Parathyroid adenoma (tissue), 2 donors: ENCODE measurements around the gene PLEKHH1.
A peak's percentile ranks its signal among the peaks of the same experiment; 100 is the strongest.

Source experiments
- H2AFZ ChIP-seq: fragments of 300-600 bp; sonication (generic); one replicate; pipeline ENCODE4 v1.7.0; 2017; ENCODE audit warnings: antibody characterized with exemption, mild to moderate bottlenecking
- H3K27ac ChIP-seq: fragments of 300-600 bp; sonication (generic); one replicate; pipeline ENCODE4 v1.7.0; 2017
- H3K27me3 ChIP-seq: fragments of 300-600 bp; sonication (generic); one replicate; pipeline ENCODE4 v1.7.0; 2017; ENCODE audit warnings: low read length; ENCODE audit not compliant: control insufficient read depth, insufficient read depth
- H3K36me3 ChIP-seq: fragments of 300-600 bp; sonication (generic); one replicate; pipeline ENCODE4 v1.7.0; 2017; ENCODE audit warnings: low read length; ENCODE audit not compliant: control insufficient read depth, insufficient read depth
- H3K4me1 ChIP-seq: fragments of 300-600 bp; sonication (generic); one replicate; pipeline ENCODE4 v1.7.0; 2017; ENCODE audit warnings: control low read depth
- H3K4me2 ChIP-seq: fragments of 300-600 bp; sonication (generic); one replicate; pipeline ENCODE4 v1.7.0; 2017; ENCODE audit warnings: low read length
- H3K4me3 ChIP-seq: fragments of 300-600 bp; sonication (generic); one replicate; pipeline ENCODE4 v1.7.0; 2017; ENCODE audit warnings: low read depth, low read length
- H3K79me2 ChIP-seq: fragments of 300-600 bp; sonication (generic); one replicate; pipeline ENCODE4 v1.7.0; 2017; ENCODE audit warnings: control low read depth
- H3K9ac ChIP-seq: fragments of 300-600 bp; sonication (generic); one replicate; pipeline ENCODE4 v1.7.0; 2017; ENCODE audit warnings: mild to moderate bottlenecking
- H3K9me3 ChIP-seq: fragments of 300-600 bp; sonication (generic); one replicate; pipeline ENCODE4 v1.7.0; 2017; ENCODE audit warnings: low read length; ENCODE audit not compliant: control insufficient read depth
- TF ChIP-seq, protein P1 (sequence below): fragments of 300-600 bp; sonication (generic); IDR thresholded peaks from one replicate; pipeline ENCODE4 v1.7.0; 2017; ENCODE audit warnings: antibody characterized with exemption, mild to moderate bottlenecking
- donor health status: primary hyperparathyroidism.

The PLEKHH1 gene

GRCh38 chr14:67512463-67513310, 20.4 kb upstream of the PLEKHH1 start:
- no peak overlapping the region for H3K9ac ChIP-seq
- peak overlapping the region; percentile 73 for H3K27ac ChIP-seq

GRCh38 chr14:67513631-67514108, 19.4 kb upstream of the PLEKHH1 start:
- H3K9ac ChIP-seq: no peak overlapping the region
- H3K9me3 ChIP-seq: no peaks in the 10 kb centered on the region
- H3K4me3 ChIP-seq: peak overlapping the region; percentile 74
- TF ChIP-seq, protein P1, sequence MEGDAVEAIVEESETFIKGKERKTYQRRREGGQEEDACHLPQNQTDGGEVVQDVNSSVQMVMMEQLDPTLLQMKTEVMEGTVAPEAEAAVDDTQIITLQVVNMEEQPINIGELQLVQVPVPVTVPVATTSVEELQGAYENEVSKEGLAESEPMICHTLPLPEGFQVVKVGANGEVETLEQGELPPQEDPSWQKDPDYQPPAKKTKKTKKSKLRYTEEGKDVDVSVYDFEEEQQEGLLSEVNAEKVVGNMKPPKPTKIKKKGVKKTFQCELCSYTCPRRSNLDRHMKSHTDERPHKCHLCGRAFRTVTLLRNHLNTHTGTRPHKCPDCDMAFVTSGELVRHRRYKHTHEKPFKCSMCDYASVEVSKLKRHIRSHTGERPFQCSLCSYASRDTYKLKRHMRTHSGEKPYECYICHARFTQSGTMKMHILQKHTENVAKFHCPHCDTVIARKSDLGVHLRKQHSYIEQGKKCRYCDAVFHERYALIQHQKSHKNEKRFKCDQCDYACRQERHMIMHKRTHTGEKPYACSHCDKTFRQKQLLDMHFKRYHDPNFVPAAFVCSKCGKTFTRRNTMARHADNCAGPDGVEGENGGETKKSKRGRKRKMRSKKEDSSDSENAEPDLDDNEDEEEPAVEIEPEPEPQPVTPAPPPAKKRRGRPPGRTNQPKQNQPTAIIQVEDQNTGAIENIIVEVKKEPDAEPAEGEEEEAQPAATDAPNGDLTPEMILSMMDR: no peak
- H3K36me3 ChIP-seq: no peaks in the 10 kb centered on the region
- peak overlapping the region; percentile 83 for H3K4me2 ChIP-seq
- H3K79me2 ChIP-seq: no peaks in the 10 kb centered on the region
- H3K4me1 ChIP-seq: peaks cover 17% of the 10 kb centered on the region
- peak overlapping the region; percentile 73 for H3K27ac ChIP-seq
- peak overlapping the region; percentile 93 for H2AFZ ChIP-seq
- H3K27me3 ChIP-seq: no peaks in the 10 kb centered on the region

More at GRCh38 chr14:67512463-67513310, 20.4 kb upstream of the PLEKHH1 start:
- no peaks in the 10 kb centered on the region for H3K79me2 ChIP-seq
- no peaks in the 10 kb centered on the region for H3K27me3 ChIP-seq
- TF ChIP-seq, protein P1: no peak
- H2AFZ ChIP-seq: peak overlapping the region; percentile 19
- peak overlapping the region; percentile 15 for H3K4me3 ChIP-seq
- H3K9me3 ChIP-seq: no peaks in the 10 kb centered on the region
- H3K4me1 ChIP-seq: peaks cover 17% of the 10 kb centered on the region
- H3K36me3 ChIP-seq: no peaks in the 10 kb centered on the region
- peak overlapping the region; percentile 33 for H3K4me2 ChIP-seq

- H3K27ac ChIP-seq: peak overlapping the region; percentile 73
- H3K4me3 ChIP-seq: peak overlapping the region; percentile 74
- TF ChIP-seq, protein P1: no peak
Measured at GRCh38 chr14:67514203-67514607, 18.9 kb upstream of the PLEKHH1 start.

GRCh38 chr14:67514650-67515385, 18.3 kb upstream of the PLEKHH1 start:
- peak overlapping the region; percentile 93 for H2AFZ ChIP-seq
- no peaks in the 10 kb centered on the region for H3K79me2 ChIP-seq
- H3K36me3 ChIP-seq: no peaks in the 10 kb centered on the region
- TF ChIP-seq, protein P1: no peak
- no peaks in the 10 kb centered on the region for H3K27me3 ChIP-seq
- H3K9me3 ChIP-seq: no peaks in the 10 kb centered on the region
- peaks cover 23% of the 10 kb centered on the region for H3K4me1 ChIP-seq
- H3K4me2 ChIP-seq: peak overlapping the region; percentile 83
- peak overlapping the region; percentile 42 for H3K9ac ChIP-seq
- peak overlapping the region; percentile 73 for H3K27ac ChIP-seq
- peak overlapping the region; percentile 74 for H3K4me3 ChIP-seq

More at GRCh38 chr14:67514203-67514607, 18.9 kb upstream of the PLEKHH1 start:
- peak overlapping the region; percentile 93 for H2AFZ ChIP-seq
- peaks cover 23% of the 10 kb centered on the region for H3K4me1 ChIP-seq
- no peaks in the 10 kb centered on the region for H3K36me3 ChIP-seq
- no peaks in the 10 kb centered on the region for H3K27me3 ChIP-seq
- H3K4me2 ChIP-seq: peak overlapping the region; percentile 83
- H3K79me2 ChIP-seq: no peaks in the 10 kb centered on the region
- no peaks in the 10 kb centered on the region for H3K9me3 ChIP-seq
- no peak overlapping the region for H3K9ac ChIP-seq
